ENCODE measurements around the gene CNOT11.
"Not testable (repeated sequence)": the region's sequence is repeated elsewhere in the genome, so short reads cannot be mapped to it uniquely, and the experiment has no call there.

CNOT11 gene

DNA sequence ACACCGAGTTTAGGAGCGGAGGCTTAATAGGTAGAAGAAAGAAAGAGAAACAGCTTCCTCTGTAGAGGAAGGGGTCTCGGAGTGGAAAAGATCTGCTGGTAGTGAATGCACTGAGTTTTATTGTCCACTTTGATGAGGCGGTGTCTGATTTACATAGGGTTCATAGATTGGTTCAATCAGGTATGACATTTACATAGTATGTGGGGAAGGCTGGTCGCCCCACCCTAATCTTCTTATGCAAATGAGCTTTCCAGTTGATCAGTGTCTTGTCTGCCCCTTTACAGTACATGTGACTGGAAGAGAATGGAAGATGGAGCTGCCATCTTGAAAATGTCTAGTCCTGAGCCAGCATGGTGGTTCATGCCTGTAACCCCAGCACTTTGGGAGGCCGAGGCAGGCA lies 19.9 kb upstream of the CNOT11 start:
- no peak overlapping the region for H3K4me3 ChIP-seq (ENCODE audit: low read length)
- no peaks in the 10 kb centered on the region for H3K27me3 ChIP-seq (ENCODE audit: control insufficient read depth, insufficient read depth, low read length)
- H3K9me3 ChIP-seq (replicated peaks; ENCODE audit: low read length), result no peaks in the 10 kb centered on the region
- H3K9ac ChIP-seq (ENCODE audit: low read depth, low read length), result no peak overlapping the region
- H3K36me3 ChIP-seq (ENCODE audit: insufficient read depth, low read length), result no peaks in the 10 kb centered on the region
- no peak overlapping the region for H3K4me2 ChIP-seq (ENCODE audit: low read length)
- H3K4me1 ChIP-seq (ENCODE audit: control insufficient read depth, insufficient read depth, low read length), result no peaks in the 10 kb centered on the region

DNA sequence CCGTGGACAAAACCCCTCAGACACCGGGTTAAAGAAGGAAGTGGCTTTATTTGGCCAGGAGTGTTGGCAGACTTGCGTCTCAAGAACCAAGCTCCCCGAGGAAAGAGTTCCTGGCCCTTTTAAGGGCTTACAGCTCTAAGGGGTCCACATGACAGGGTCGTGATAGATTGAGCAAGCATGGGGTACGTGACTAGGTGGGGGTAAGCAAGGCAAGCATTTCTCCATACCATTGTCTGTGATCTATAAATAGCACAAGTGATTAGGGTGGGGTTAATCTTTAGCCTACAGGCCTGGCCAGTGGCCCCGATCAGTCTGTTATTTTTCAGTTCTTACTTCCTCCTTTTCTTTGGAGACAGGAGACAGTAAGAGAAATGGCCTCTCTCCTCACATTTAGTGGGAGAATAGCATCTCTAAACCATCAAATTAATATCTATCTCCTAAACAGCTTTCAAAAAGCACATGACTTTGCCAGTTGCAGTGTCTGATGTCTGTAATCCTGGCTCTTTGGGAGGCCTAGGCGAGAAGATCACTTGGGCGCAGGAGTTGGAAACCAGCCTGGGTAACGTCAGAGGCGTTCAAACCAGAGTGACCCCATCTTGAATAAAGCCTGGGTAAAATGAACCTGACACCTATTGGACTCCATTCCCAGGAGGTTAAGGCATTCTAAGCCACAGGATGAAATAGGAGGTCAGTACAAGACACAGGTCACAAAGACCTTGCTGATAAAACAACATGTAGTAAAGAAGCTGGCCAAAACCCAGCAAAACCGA lies 18.3 kb upstream of the CNOT11 start:
- H3K4me1 ChIP-seq (ENCODE audit: control insufficient read depth, insufficient read depth, low read length), result no peaks in the 10 kb centered on the region
- no peaks in the 10 kb centered on the region for H3K27me3 ChIP-seq (ENCODE audit: control insufficient read depth, insufficient read depth, low read length)
- H3K4me2 ChIP-seq (ENCODE audit: low read length), result no peak overlapping the region
- no peaks in the 10 kb centered on the region for H3K36me3 ChIP-seq (ENCODE audit: insufficient read depth, low read length)
- H3K9ac ChIP-seq (ENCODE audit: low read depth, low read length), result no peak overlapping the region
- no peak overlapping the region for H3K4me3 ChIP-seq (ENCODE audit: low read length)
- no peaks in the 10 kb centered on the region for H3K9me3 ChIP-seq (replicated peaks; ENCODE audit: low read length)

DNA sequence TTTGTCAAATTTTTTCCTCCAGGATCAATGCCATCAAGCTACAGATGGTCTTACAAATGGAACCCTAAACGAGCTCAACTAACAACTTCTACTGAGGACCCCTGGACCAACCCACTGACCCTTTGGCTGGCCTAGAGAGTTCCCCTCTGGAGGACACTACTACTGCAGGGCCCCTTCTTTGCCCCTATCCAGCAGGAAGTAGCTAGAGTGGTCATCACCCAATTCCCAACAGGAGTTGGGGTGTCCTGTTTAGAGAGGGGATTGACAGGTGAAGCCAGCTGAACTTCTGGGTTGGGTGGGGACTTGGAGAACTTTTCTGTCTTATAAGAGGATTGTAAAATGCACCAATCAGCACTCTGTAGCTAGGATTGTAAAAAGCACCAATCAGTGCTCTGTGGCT lies 16.7 kb upstream of the CNOT11 start:
- H3K4me3 ChIP-seq (ENCODE audit: low read length); H3K27me3 ChIP-seq (ENCODE audit: control insufficient read depth, insufficient read depth, low read length); H3K9me3 ChIP-seq (replicated peaks; ENCODE audit: low read length); H3K4me1 ChIP-seq (ENCODE audit: control insufficient read depth, insufficient read depth, low read length); H3K4me2 ChIP-seq (ENCODE audit: low read length); H3K9ac ChIP-seq (ENCODE audit: low read depth, low read length); H3K36me3 ChIP-seq (ENCODE audit: insufficient read depth, low read length): not testable (repeated sequence)

GRCh38 chr2:101237944-101238343 lies 14.7 kb upstream of the CNOT11 start:
- H3K27me3 ChIP-seq (ENCODE audit: control insufficient read depth, insufficient read depth, low read length); H3K4me1 ChIP-seq (ENCODE audit: control insufficient read depth, insufficient read depth, low read length); H3K4me2 ChIP-seq (ENCODE audit: low read length); H3K36me3 ChIP-seq (ENCODE audit: insufficient read depth, low read length); H3K4me3 ChIP-seq (ENCODE audit: low read length); H3K9ac ChIP-seq (ENCODE audit: low read depth, low read length); H3K9me3 ChIP-seq (replicated peaks; ENCODE audit: low read length): not testable (repeated sequence)

DNA sequence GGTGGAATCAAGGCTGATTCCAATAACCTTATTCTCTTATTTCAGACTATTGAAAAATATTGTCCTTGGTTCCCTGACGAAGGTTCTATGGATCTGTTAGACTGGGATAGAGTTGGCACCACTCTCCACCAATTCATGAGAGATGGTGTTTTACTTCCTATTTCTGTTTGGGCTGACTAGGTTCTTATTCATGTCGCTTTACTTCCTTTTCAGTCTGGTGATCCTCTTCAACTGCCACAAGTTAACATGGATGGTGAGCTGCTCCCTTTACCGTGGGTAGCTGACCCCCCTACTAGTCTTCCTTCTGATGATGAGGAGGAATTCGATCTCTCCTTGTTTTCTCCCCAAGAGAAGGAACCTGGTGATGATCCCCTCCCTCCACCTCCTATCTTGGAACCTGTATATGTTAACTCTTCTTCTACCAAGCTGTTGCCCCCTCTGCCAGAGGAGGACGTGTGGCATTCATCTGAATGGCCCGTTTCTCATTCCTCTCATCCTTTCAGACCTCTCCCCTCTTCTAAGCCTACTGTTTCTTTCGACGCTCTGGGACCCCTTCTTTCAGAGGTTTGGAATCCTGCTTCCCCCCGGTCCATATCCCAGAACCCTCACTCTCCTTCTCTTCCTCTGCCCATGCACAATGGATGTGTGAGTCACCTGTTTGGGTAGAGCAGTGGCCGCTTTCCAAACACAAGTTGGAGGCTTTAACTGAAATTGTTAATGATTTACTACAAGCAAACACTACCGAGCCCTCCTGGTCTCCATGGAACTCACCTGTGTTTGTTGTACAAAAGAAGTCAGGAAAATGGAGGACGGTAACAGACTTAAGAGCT lies 13.5 kb upstream of the CNOT11 start:
- no peaks in the 10 kb centered on the region for H3K27me3 ChIP-seq (ENCODE audit: control insufficient read depth, insufficient read depth, low read length)
- H3K4me2 ChIP-seq (ENCODE audit: low read length), result no peak overlapping the region
- H3K4me3 ChIP-seq (ENCODE audit: low read length), result no peak overlapping the region
- H3K36me3 ChIP-seq (ENCODE audit: insufficient read depth, low read length), result no peaks in the 10 kb centered on the region
- no peaks in the 10 kb centered on the region for H3K4me1 ChIP-seq (ENCODE audit: control insufficient read depth, insufficient read depth, low read length)
- H3K9me3 ChIP-seq (replicated peaks; ENCODE audit: low read length), result no peaks in the 10 kb centered on the region
- H3K9ac ChIP-seq (ENCODE audit: low read depth, low read length), result no peak overlapping the region

- not testable (repeated sequence) for H3K27me3 ChIP-seq (ENCODE audit: control insufficient read depth, insufficient read depth, low read length); H3K4me2 ChIP-seq (ENCODE audit: low read length); H3K4me1 ChIP-seq (ENCODE audit: control insufficient read depth, insufficient read depth, low read length); H3K9ac ChIP-seq (ENCODE audit: low read depth, low read length); H3K4me3 ChIP-seq (ENCODE audit: low read length); H3K9me3 ChIP-seq (replicated peaks; ENCODE audit: low read length); H3K36me3 ChIP-seq (ENCODE audit: insufficient read depth, low read length)
These were observed 12.9 kb upstream of the CNOT11 start for GRCh38 chr2:101239760-101240118.

GRCh38 chr2:101240694-101241093 lies 12.0 kb upstream of the CNOT11 start:
- not testable (repeated sequence) for H3K4me2 ChIP-seq (ENCODE audit: low read length); H3K9me3 ChIP-seq (replicated peaks; ENCODE audit: low read length); H3K27me3 ChIP-seq (ENCODE audit: control insufficient read depth, insufficient read depth, low read length); H3K9ac ChIP-seq (ENCODE audit: low read depth, low read length); H3K4me3 ChIP-seq (ENCODE audit: low read length); H3K36me3 ChIP-seq (ENCODE audit: insufficient read depth, low read length); H3K4me1 ChIP-seq (ENCODE audit: control insufficient read depth, insufficient read depth, low read length)

GRCh38 chr2:101241158-101241557 lies 11.5 kb upstream of the CNOT11 start:
- H3K9me3 ChIP-seq (replicated peaks; ENCODE audit: low read length), result no peaks in the 10 kb centered on the region
- no peak overlapping the region for H3K9ac ChIP-seq (ENCODE audit: low read depth, low read length)
- H3K36me3 ChIP-seq (ENCODE audit: insufficient read depth, low read length), result no peaks in the 10 kb centered on the region
- no peaks in the 10 kb centered on the region for H3K27me3 ChIP-seq (ENCODE audit: control insufficient read depth, insufficient read depth, low read length)
- H3K4me3 ChIP-seq (ENCODE audit: low read length), result no peak overlapping the region
- no peaks in the 10 kb centered on the region for H3K4me1 ChIP-seq (ENCODE audit: control insufficient read depth, insufficient read depth, low read length)
- H3K4me2 ChIP-seq (ENCODE audit: low read length), result no peak overlapping the region

GRCh38 chr2:101244373-101244772 lies 8.3 kb upstream of the CNOT11 start:
- H3K27me3 ChIP-seq (ENCODE audit: control insufficient read depth, insufficient read depth, low read length); H3K36me3 ChIP-seq (ENCODE audit: insufficient read depth, low read length); H3K9me3 ChIP-seq (replicated peaks; ENCODE audit: low read length); H3K4me2 ChIP-seq (ENCODE audit: low read length); H3K9ac ChIP-seq (ENCODE audit: low read depth, low read length); H3K4me1 ChIP-seq (ENCODE audit: control insufficient read depth, insufficient read depth, low read length); H3K4me3 ChIP-seq (ENCODE audit: low read length): not testable (repeated sequence)

DNA sequence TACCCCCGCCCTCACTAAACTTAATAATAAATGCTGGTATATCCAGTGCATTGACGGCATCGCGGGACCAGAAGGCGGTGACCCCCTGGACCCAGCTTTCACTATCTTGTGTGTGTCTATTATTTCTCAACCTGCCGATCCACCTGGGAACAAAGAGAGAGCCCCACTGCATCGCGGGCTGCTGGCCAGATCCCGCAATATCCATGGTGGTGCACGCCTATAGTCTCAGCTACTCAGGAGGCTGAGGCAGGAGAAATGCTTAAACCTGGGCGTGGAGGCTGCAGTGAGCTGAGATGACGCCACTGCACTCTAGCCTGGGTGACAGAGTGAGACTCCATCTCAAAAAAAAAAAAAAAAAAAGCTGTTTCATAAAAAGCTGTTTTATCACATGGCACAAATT lies 7.8 kb upstream of the CNOT11 start:
- not testable (repeated sequence) for H3K36me3 ChIP-seq (ENCODE audit: insufficient read depth, low read length); H3K27me3 ChIP-seq (ENCODE audit: control insufficient read depth, insufficient read depth, low read length); H3K4me3 ChIP-seq (ENCODE audit: low read length); H3K9ac ChIP-seq (ENCODE audit: low read depth, low read length); H3K9me3 ChIP-seq (replicated peaks; ENCODE audit: low read length); H3K4me2 ChIP-seq (ENCODE audit: low read length); H3K4me1 ChIP-seq (ENCODE audit: control insufficient read depth, insufficient read depth, low read length)

GRCh38 chr2:101245468-101245867 lies 7.2 kb upstream of the CNOT11 start:
- H3K4me1 ChIP-seq (ENCODE audit: control insufficient read depth, insufficient read depth, low read length); H3K9me3 ChIP-seq (replicated peaks; ENCODE audit: low read length); H3K27me3 ChIP-seq (ENCODE audit: control insufficient read depth, insufficient read depth, low read length); H3K4me2 ChIP-seq (ENCODE audit: low read length); H3K4me3 ChIP-seq (ENCODE audit: low read length); H3K36me3 ChIP-seq (ENCODE audit: insufficient read depth, low read length); H3K9ac ChIP-seq (ENCODE audit: low read depth, low read length): not testable (repeated sequence)

DNA sequence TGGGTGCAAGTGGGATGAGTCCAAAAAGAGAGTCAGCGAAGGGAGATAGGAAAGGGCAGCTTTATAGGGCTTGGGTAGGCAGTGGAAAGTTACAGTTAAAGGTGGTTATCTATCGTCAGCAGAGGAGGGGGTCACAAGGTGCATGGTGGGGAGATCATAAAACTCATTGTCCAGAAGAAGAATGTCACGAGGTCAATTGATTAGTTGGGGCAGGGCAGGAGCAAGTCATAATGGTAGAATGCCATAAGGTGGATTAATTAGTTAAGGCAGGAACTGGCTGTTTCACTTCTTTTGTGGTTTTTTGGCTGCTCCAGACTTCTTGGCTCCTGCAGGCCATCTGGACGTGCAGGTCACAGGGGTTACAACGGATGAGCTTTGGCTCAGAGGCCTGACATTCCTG lies 3.9 kb upstream of the CNOT11 start:
- H3K9me3 ChIP-seq (replicated peaks; ENCODE audit: low read length); H3K4me3 ChIP-seq (ENCODE audit: low read length); H3K9ac ChIP-seq (ENCODE audit: low read depth, low read length); H3K4me1 ChIP-seq (ENCODE audit: control insufficient read depth, insufficient read depth, low read length); H3K27me3 ChIP-seq (ENCODE audit: control insufficient read depth, insufficient read depth, low read length); H3K36me3 ChIP-seq (ENCODE audit: insufficient read depth, low read length); H3K4me2 ChIP-seq (ENCODE audit: low read length): not testable (repeated sequence)

All from skeletal muscle satellite cell (primary cell).